Left ventricle myocardium inferior (tissue), 1 donor: ENCODE results near the gene VWA8. TPM values are rescaled to one million over a fixed set of nuclear protein-coding genes. Genes with fewer than 3 reads are reported as not detected.
A peak's percentile ranks its signal among the peaks of the same experiment; 100 is the strongest.

ENCODE experiments used
- DNase-seq: peaks from one replicate; pipeline ENCODE4 v3.0.0-alpha.2; 2020
- H3K27ac ChIP-seq: fragments of 200-600 bp; replicated peaks from 2 replicates; pipeline ENCODE4 v1.8.0; 2021
- H3K27me3 ChIP-seq: fragments of 200-600 bp; 2 replicates; pipeline ENCODE4 v1.8.0; 2021; ENCODE audit warnings: low read depth
- H3K36me3 ChIP-seq: fragments of 200-600 bp; 2 replicates; pipeline ENCODE4 v1.8.0; 2021
- H3K4me1 ChIP-seq: fragments of 200-600 bp; 2 replicates; pipeline ENCODE4 v1.8.0; 2021
- H3K4me3 ChIP-seq: fragments of 200-600 bp; 2 replicates; pipeline ENCODE4 v1.8.0; 2021; ENCODE audit warnings: mild to moderate bottlenecking, moderate library complexity
- H3K9me3 ChIP-seq: fragments of 200-600 bp; replicated peaks from 2 replicates; pipeline ENCODE4 v1.8.0; 2021
- CTCF ChIP-seq: fragments of 200-600 bp; IDR thresholded peaks from 2 replicates; pipeline ENCODE4 v1.8.0; 2021; ENCODE audit warnings: antibody characterized with exemption, mild to moderate bottlenecking, borderline replicate concordance
- intact Hi-C: fragments of 100-400 bp; cut with micrococcal nuclease; formaldehyde crosslinking; loops from one replicate; pipeline ENCODE4 v1.11.0; 2022
- total RNA-seq: library from RNA; stranded (reverse); fragmentation: NEBNext Ultra II Directional; extraction: Animal tissue kit (Norgen Biotek cat#: 25700); gene quantifications from one replicate; pipeline ENCODE4 v1.2.1, GENCODE V29; 2021
- donor health status: DM: no; HTN: yes; CAD: no; lungs with severe emphysema.

Gene VWA8
- total RNA-seq, 1 donor from 2014 or later, result 51.0 TPM

GRCh38 chr13:41586216-41586615 lies 374.7 kb downstream of the VWA8 start:
- H3K27ac ChIP-seq, result no peak overlapping the region
- H3K9me3 ChIP-seq, result no peaks in the 10 kb centered on the region
- no peaks in the 10 kb centered on the region for H3K4me1 ChIP-seq
- no peak for TF ChIP-seq CTCF
- no peak overlapping the region for H3K4me3 ChIP-seq
- no peaks in the 10 kb centered on the region for H3K27me3 ChIP-seq
- intact Hi-C loops, result no loop called here
- peaks cover 49% of the 10 kb centered on the region for H3K36me3 ChIP-seq
- DNase-seq, result no peak

GRCh38 chr13:41582027-41582463 lies 378.9 kb downstream of the VWA8 start:
- intact Hi-C loops, result no loop called here
- no peaks in the 10 kb centered on the region for H3K9me3 ChIP-seq
- H3K27me3 ChIP-seq, result no peaks in the 10 kb centered on the region
- no peak overlapping the region for H3K4me3 ChIP-seq
- no peak for TF ChIP-seq CTCF
- peaks cover 36% of the 10 kb centered on the region for H3K36me3 ChIP-seq
- H3K4me1 ChIP-seq, result peaks cover 14% of the 10 kb centered on the region
- no peak overlapping the region for H3K27ac ChIP-seq
- no peak for DNase-seq

- Histone ChIP-seq H3K27me3 (no peaks in the 10 kb centered on the region), H3K4me3 (no peak overlapping the region), H3K27ac (no peak overlapping the region), H3K4me1 (peaks cover 18% of the 10 kb centered on the region), H3K36me3 (peaks cover 29% of the 10 kb centered on the region), H3K9me3 (no peaks in the 10 kb centered on the region)
- intact Hi-C loops, result no loop called here
- DNase-seq, result no peak
- TF ChIP-seq CTCF, result no peak
Observed at GRCh38 chr13:41580345-41580744, 380.6 kb downstream of the VWA8 start.

- Histone ChIP-seq H3K4me1 (peaks cover 18% of the 10 kb centered on the region), H3K4me3 (no peak overlapping the region), H3K36me3 (peaks cover 33% of the 10 kb centered on the region), H3K27ac (no peak overlapping the region), H3K9me3 (no peaks in the 10 kb centered on the region), H3K27me3 (no peaks in the 10 kb centered on the region)
- no peak for TF ChIP-seq CTCF
- intact Hi-C loops, result no loop called here
- no peak for DNase-seq
Observed at GRCh38 chr13:41579881-41580280, 381.0 kb downstream of the VWA8 start.

- H3K27me3 ChIP-seq, result no peaks in the 10 kb centered on the region
- H3K9me3 ChIP-seq, result no peaks in the 10 kb centered on the region
- no peak overlapping the region for H3K4me3 ChIP-seq
- no peak for DNase-seq
- peaks cover 18% of the 10 kb centered on the region for H3K4me1 ChIP-seq
- TF ChIP-seq CTCF, result no peak
- intact Hi-C loops, result no loop called here
- no peak overlapping the region for H3K27ac ChIP-seq
- peaks cover 39% of the 10 kb centered on the region for H3K36me3 ChIP-seq
Observed at GRCh38 chr13:41579168-41579567, 381.7 kb downstream of the VWA8 start.

- intact Hi-C loops, result no loop called here
- peak overlapping the region; percentile 73 for H3K27ac ChIP-seq
Observed at GRCh38 chr13:41578371-41578770, 382.5 kb downstream of the VWA8 start.

More at GRCh38 chr13:41578371-41578770, 382.5 kb downstream of the VWA8 start:
- H3K9me3 ChIP-seq, result no peaks in the 10 kb centered on the region
- peaks cover 34% of the 10 kb centered on the region for H3K36me3 ChIP-seq
- no peaks in the 10 kb centered on the region for H3K27me3 ChIP-seq
- TF ChIP-seq CTCF, result no peak
- H3K4me1 ChIP-seq, result peaks cover 18% of the 10 kb centered on the region
- no peak overlapping the region for H3K4me3 ChIP-seq
- no peak for DNase-seq
